NOMO-1 treated with dmso at 0.1 percent for 144 hours (cell line): Measurements from ENCODE around the gene USP31.

ENCODE experiments used
- DNase-seq: peaks from one replicate; lab custom pipeline; 2025; ENCODE audit not compliant: unreplicated experiment; lab: John Stamatoyannopoulos, UW

USP31 gene

DNA sequence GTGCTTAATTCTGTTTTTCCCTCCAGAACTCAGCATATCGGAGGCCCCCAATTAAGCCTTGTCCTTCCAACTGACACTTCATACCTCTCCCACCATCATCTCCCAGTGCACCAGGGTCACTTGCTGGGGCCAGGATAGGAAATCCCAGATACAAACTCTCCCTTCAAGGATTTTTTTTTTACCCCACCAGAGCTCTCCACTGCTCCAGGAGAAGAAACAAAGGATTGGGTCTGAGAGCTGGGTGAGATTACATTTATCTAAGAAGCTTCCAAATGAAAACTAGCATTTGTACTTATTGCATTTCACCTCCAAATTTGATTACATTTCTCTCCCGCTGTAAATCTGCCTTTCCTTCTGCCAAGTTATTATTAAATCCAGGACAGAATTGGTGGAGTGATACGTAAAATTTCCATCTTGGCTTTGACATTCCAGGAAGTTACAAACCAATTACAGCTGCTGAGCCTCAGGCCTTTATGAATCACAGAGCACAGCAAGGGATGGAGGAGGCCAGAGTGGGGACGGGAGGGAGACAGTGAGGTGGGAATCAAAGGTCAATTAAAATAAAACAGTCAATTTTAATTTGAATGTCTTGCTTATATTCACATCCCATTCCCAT, 123.5 kb downstream of the USP31 start:
- DNase-seq, result no peak

DNA sequence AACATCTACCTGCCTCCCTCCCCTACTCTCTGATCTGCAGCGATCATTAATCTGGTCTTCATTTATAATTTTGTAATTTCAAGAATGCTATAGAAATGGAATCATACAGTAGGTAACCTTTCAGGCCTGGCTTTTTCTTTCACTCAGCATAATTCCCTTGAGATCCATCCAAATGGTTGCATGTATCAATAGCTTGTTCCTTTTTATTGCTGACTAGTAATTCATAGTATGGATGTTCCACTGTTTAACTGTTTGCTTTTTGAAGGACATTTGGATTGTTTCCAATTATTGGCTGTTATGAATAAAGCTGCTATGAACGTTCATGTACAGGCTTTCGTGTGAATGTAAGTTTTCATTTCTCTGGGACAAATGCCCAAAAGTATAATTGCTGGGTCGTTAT, 125.2 kb downstream of the USP31 start:
- no peak for DNase-seq

DNA sequence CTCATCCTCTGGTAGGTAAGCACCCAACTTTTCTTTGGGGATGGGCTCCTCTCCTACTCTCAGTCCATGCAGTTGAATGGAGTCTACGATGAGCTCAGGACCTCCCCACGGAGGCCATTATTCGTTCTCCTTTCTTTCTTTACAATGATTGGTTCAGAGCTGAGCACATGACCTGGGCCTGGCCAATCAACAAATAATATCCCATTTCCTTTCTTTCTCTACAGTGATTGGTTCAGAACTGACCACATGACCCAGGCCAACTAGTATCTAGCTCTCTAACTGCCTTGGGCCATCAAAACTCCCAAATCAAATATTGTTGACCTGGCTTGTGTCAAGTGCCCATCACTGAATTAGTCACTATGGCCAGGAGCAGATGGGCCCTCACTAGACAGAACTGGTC, 129.2 kb downstream of the USP31 start:
- DNase-seq, result no peak

DNA sequence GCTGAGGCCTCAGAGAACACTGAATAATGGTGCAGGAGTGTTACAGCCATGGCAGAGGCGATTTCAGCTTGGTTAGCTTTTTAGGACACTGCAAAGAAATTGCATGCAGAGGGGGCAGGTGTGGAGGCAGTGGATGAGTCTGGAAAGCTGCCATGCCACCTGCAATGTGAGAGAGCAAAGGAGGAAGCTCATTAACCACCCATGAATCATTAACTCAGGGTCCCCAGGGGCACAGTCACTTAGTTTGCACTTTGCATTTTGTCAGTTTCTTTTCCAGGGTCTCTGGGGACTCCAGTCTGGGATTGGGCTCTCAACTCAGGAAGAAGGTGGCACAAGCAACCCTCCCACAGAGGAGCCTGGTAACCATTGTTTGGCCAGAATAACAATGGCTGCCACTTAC, 132.9 kb downstream of the USP31 start:
- DNase-seq, result no peak

DNA sequence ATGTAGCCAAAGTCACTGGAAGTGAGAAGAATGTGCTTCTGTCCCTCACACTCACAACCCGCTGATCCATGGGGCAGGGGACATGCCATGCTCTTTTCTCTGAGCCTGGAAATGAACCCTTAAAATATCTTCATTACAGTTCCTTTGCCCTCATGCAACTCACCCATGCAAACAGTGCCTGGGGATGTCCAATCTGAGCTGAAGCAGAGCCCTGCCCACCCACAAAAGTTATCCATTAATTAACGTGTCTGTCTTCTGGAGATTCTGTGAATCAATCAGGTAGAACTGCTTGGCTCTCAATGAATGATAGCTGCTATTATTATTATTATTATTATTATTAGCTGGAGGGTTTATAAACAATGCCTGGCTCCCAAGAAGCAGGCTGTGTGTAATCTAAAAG, 133.7 kb downstream of the USP31 start:
- DNase-seq, result no peak

DNA sequence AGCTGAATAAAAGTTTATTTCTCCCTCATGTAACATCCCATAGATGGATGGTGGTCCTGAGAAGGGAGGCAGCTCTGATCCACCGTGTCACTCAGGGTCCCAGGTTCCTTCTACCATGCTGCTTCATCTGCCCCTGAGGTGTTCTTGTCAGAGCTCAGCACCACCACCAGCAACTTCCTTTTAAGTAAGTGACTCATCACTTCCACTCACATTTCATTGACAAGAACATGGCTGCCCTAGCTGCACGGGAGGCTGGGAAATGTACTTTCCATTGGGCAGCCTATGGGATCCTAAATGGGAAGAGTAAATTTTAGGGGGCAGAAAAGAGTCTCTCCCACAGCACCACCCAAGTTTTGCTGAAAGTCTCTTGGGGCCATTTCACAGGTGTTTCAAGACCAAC, 134.7 kb downstream of the USP31 start:
- DNase-seq, result no peak
